Glutamatergic neuron (in vitro differentiated cells): ENCODE data around the gene ECSCR. TPM values are rescaled to one million over a fixed set of nuclear protein-coding genes. Genes with fewer than 3 reads are reported as not detected.

Experiments
- DNase-seq: peaks from one replicate; pipeline ENCODE4 v3.0.0; 2022
- H3K27ac Mint-ChIP-seq: one replicate; pipeline ENCODE4 v1.8.0; 2020; ENCODE audit warnings: mild to moderate bottlenecking, mixed read lengths, inconsistent platforms; ENCODE audit not compliant: unreplicated experiment
- H3K27me3 Mint-ChIP-seq: one replicate; pipeline ENCODE4 v1.8.0; 2020; ENCODE audit warnings: mild to moderate bottlenecking, moderate library complexity, mixed read lengths, inconsistent platforms; ENCODE audit not compliant: unreplicated experiment
- H3K36me3 Mint-ChIP-seq: one replicate; pipeline ENCODE4 v1.8.0; 2020; ENCODE audit warnings: mild to moderate bottlenecking, mixed read lengths, inconsistent platforms; ENCODE audit not compliant: unreplicated experiment
- H3K4me1 Mint-ChIP-seq: one replicate; pipeline ENCODE4 v1.8.0; 2020; ENCODE audit warnings: mild to moderate bottlenecking, low read depth, mixed read lengths, inconsistent platforms; ENCODE audit not compliant: unreplicated experiment
- H3K4me3 Mint-ChIP-seq: one replicate; pipeline ENCODE4 v1.8.0; 2020; ENCODE audit warnings: mild to moderate bottlenecking, mixed read lengths, inconsistent platforms; ENCODE audit not compliant: unreplicated experiment
- H3K9me3 Mint-ChIP-seq: one replicate; pipeline ENCODE4 v1.8.0; 2020; ENCODE audit warnings: mild to moderate bottlenecking, moderate library complexity, mixed read lengths, inconsistent platforms; ENCODE audit not compliant: unreplicated experiment
- total RNA-seq: library from RNA; stranded (reverse); fragmentation: NEBNext Ultra II Directional; extraction: Animal tissue kit (Norgen Biotek cat#: 25700); gene quantifications from one replicate; pipeline ENCODE4 v1.2.1, GENCODE V29; 2021; ENCODE audit not compliant: unreplicated experiment
- TF ChIP-seq, protein P1 (sequence below): fragments of 200-600 bp; sonication (generic); IDR thresholded peaks from one replicate; pipeline ENCODE4 v1.5.0; 2021; ENCODE audit not compliant: partially characterized antibody, unreplicated experiment

ECSCR gene
- total RNA-seq, 1 donor from 2014 or later = not detected

DNA sequence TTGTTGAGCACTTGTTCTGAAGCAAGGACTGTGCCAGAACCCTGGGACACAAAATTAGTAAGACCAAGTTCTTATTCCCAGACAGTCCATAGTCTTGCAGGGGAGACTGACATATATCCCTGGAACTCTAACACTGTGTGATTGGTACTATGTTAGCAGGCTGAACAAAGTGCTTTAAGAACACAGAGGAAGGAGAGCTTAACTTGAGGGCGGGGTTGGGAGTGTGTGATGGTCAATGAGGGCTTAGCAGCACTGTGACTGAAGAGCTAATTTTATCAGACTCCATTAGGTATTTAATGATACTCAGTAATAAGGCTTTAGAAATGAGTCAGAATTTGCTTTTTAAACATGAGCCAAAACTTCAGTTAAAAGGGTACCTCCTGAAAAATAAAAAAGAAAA lies 43.8 kb downstream of the ECSCR start:
- Mint-ChIP-seq H3K4me1 (no peaks in the 10 kb centered on the region), H3K27ac (no peak overlapping the region), H3K27me3 (no peaks in the 10 kb centered on the region), H3K36me3 (no peaks in the 10 kb centered on the region), H3K4me3 (no peak overlapping the region), H3K9me3 (no peaks in the 10 kb centered on the region)
- TF ChIP-seq, protein P1, sequence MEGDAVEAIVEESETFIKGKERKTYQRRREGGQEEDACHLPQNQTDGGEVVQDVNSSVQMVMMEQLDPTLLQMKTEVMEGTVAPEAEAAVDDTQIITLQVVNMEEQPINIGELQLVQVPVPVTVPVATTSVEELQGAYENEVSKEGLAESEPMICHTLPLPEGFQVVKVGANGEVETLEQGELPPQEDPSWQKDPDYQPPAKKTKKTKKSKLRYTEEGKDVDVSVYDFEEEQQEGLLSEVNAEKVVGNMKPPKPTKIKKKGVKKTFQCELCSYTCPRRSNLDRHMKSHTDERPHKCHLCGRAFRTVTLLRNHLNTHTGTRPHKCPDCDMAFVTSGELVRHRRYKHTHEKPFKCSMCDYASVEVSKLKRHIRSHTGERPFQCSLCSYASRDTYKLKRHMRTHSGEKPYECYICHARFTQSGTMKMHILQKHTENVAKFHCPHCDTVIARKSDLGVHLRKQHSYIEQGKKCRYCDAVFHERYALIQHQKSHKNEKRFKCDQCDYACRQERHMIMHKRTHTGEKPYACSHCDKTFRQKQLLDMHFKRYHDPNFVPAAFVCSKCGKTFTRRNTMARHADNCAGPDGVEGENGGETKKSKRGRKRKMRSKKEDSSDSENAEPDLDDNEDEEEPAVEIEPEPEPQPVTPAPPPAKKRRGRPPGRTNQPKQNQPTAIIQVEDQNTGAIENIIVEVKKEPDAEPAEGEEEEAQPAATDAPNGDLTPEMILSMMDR = no peak
- no peak for DNase-seq

DNA sequence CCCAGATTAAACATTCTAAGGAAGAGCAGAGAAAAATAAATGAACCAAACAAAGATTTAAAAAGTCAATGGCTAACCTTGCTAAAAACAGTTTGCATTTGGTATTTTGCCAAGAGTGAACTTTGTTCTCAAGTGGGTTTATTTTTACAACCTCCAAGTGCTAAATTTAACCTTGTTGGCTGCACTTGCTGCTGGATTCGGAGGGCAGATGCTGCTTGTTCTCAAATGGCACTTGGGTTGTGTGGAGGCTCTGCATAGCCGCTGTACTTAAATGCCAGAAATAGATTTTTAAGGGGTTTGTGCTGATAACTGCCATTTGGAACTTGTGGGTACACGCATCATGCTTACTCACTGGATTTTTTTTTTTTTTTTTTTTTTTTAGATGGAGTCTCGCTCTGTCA lies 45.3 kb downstream of the ECSCR start:
- Mint-ChIP-seq H3K4me3 (no peak overlapping the region), H3K36me3 (peaks cover 5% of the 10 kb centered on the region), H3K27ac (no peak overlapping the region), H3K27me3 (no peaks in the 10 kb centered on the region), H3K9me3 (no peaks in the 10 kb centered on the region), H3K4me1 (no peaks in the 10 kb centered on the region)
- TF ChIP-seq, protein P1 = no peak
- DNase-seq = no peak

DNA sequence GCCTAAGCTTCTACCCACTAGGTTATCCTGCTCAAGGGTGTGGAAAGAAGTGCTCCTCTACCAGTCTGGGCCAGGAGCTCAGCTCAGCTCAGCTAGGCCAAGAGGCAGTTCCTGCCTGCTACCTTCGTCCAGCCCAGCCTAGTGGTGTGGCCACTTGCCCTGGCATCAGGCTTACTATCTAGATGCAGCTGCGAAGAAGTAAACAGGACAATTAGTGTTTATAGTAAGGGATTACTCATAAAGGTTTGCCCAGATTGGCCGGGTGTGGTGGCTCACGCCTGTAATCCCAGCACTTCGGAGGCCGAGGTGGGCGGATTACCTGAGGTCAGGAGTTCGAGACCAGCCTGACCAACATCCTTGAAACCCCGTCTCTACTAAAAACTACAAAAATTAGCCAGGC lies 45.9 kb downstream of the ECSCR start:
- TF ChIP-seq, protein P1 = no peak
- no peaks in the 10 kb centered on the region for H3K4me1 Mint-ChIP-seq
- H3K9me3 Mint-ChIP-seq = no peaks in the 10 kb centered on the region
- DNase-seq = no peak
- peaks cover 5% of the 10 kb centered on the region for H3K36me3 Mint-ChIP-seq
- no peak overlapping the region for H3K27ac Mint-ChIP-seq
- no peaks in the 10 kb centered on the region for H3K27me3 Mint-ChIP-seq
- no peak overlapping the region for H3K4me3 Mint-ChIP-seq

DNA sequence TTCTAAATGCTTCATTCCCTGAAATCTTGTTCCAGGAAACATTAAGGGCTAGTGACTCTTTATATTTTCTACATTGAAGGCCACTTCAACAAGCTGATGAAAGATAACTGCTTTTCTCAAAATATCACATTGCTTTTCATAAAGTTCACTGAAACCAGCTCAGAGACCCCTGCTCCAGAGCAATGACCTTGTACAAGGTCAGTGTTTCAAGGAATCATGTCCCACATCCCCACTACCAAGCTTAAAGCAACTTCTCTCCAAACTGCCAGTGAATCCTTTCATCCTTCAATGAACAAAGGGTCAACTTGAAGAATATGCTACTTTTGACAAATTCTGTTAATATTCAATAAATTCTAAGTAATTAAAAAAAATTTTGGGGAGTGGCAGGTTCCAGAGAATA lies 46.7 kb downstream of the ECSCR start:
- Mint-ChIP-seq H3K4me1 (no peaks in the 10 kb centered on the region), H3K27me3 (no peaks in the 10 kb centered on the region), H3K4me3 (no peak overlapping the region), H3K9me3 (no peaks in the 10 kb centered on the region), H3K27ac (no peak overlapping the region), H3K36me3 (peaks cover 5% of the 10 kb centered on the region)
- TF ChIP-seq, protein P1 = no peak
- no peak for DNase-seq

DNA sequence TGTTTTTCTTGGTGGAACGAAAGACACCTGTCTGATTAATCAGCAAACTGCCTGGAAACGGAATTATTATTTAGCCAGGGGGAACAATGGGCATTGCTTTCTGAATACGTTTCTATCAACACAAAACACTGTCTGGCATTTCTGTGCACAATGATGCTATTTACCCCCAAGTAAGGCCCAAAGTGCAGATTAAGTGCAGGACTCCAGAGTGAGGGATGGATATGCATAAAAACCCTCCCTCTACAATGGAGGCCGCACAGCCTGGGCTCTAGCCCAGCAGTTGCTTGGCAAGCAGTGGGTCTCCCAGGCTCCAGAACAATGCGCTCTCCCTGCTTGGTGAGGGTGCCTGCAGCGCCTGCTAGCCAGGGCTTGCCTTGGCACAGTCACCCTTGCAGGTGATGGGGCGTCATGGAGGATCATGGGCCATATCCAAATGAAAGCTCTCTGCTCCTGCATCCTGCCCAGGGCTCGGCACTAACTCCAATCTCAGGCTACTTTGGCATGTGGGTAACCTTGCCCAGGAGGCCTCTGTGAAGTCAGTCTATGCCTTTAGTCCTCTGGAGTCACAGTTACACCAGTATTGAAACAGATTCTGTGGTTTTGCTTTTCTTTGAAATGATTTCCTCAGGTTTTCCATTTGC lies 47.2 kb downstream of the ECSCR start:
- Mint-ChIP-seq H3K27me3 (no peaks in the 10 kb centered on the region), H3K36me3 (peaks cover 5% of the 10 kb centered on the region), H3K27ac (no peak overlapping the region), H3K4me1 (no peaks in the 10 kb centered on the region), H3K4me3 (no peak overlapping the region), H3K9me3 (no peaks in the 10 kb centered on the region)
- TF ChIP-seq, protein P1 = no peak
- no peak for DNase-seq
